COLO668 (cell line): ENCODE measurements around the gene ZGRF1.
A peak's percentile ranks its signal among the peaks of the same experiment; 100 is the strongest.
"Not testable (repeated sequence)": the region's sequence is repeated elsewhere in the genome, so short reads cannot be mapped to it uniquely, and the experiment has no call there.

ENCODE experiments used
- DNase-seq: peaks from one replicate; lab custom pipeline; 2025; ENCODE audit not compliant: unreplicated experiment; lab: John Stamatoyannopoulos, UW

Gene ZGRF1

GRCh38 chr4:112642526-112642925 is 5.8 kb upstream of the ZGRF1 start:
- DNase-seq = no peak

GRCh38 chr4:112637552-112637866 is 800 bp upstream of the ZGRF1 start:
- no peak for DNase-seq

GRCh38 chr4:112633477-112634235 is 3.1 kb downstream of the ZGRF1 start:
- DNase-seq = no peak

GRCh38 chr4:112626228-112626627 is 10.5 kb downstream of the ZGRF1 start:
- DNase-seq = no peak

- DNase-seq = no peak
Measured at GRCh38 chr4:112616984-112617383, 19.7 kb downstream of the ZGRF1 start.

GRCh38 chr4:112612814-112613213 is 23.9 kb downstream of the ZGRF1 start:
- DNase-seq = not testable (repeated sequence)

- peak; percentile 20 for DNase-seq
Measured at GRCh38 chr4:112604589-112604988, 32.1 kb downstream of the ZGRF1 start.

GRCh38 chr4:112594993-112595392 is 41.7 kb downstream of the ZGRF1 start:
- DNase-seq = no peak

- no peak for DNase-seq
Measured at GRCh38 chr4:112593438-112594133, 43.1 kb downstream of the ZGRF1 start.

- DNase-seq = no peak
Measured at GRCh38 chr4:112592717-112593116, 44.0 kb downstream of the ZGRF1 start.

GRCh38 chr4:112591593-112591992 is 45.1 kb downstream of the ZGRF1 start:
- DNase-seq = no peak

- no peak for DNase-seq
Measured at GRCh38 chr4:112589206-112589605, 47.5 kb downstream of the ZGRF1 start.

- no peak for DNase-seq
Measured at GRCh38 chr4:112585977-112586736, 50.6 kb downstream of the ZGRF1 start.

GRCh38 chr4:112567536-112567935 is 69.2 kb downstream of the ZGRF1 start:
- no peak for DNase-seq

GRCh38 chr4:112564706-112565270 is 71.9 kb downstream of the ZGRF1 start:
- DNase-seq = no peak

- no peak for DNase-seq
Measured at GRCh38 chr4:112563431-112564200, 73.1 kb downstream of the ZGRF1 start.

GRCh38 chr4:112562254-112562879 is 74.3 kb downstream of the ZGRF1 start:
- DNase-seq = no peak

- DNase-seq = no peak
Measured at GRCh38 chr4:112560084-112560483, 76.6 kb downstream of the ZGRF1 start.

- DNase-seq = no peak
Measured at GRCh38 chr4:112559053-112559452, 77.7 kb downstream of the ZGRF1 start.

- no peak for DNase-seq
Measured at GRCh38 chr4:112557676-112558411, 78.9 kb downstream of the ZGRF1 start.
